Measurements from ENCODE around the gene PDLIM3.
A peak's percentile ranks its signal among the peaks of the same experiment; 100 is the strongest.
"Not testable (repeated sequence)": the region's sequence is repeated elsewhere in the genome, so short reads cannot be mapped to it uniquely, and the experiment has no call there.

PDLIM3 gene

GRCh38 chr4:185559251-185559914 lies 24.1 kb upstream of the PDLIM3 start:
- not testable (repeated sequence) for H3K4me3 ChIP-seq
- peak overlapping the region in 3 of 21 experiments; percentile 16 to 37 (median 26) for H3K27ac ChIP-seq

GRCh38 chr4:185554365-185555126 lies 19.2 kb upstream of the PDLIM3 start:
- Histone ChIP-seq H3K27ac (peak overlapping the region in 1 of 21 experiments; percentile 3), H3K4me3 (no peak overlapping the region)

- H3K27ac ChIP-seq, result no peak overlapping the region
These were observed 16.9 kb upstream of the PDLIM3 start for GRCh38 chr4:185552254-185552653.

GRCh38 chr4:185550933-185551332 lies 15.6 kb upstream of the PDLIM3 start:
- Histone ChIP-seq H3K27ac (no peak overlapping the region), H3K4me3 (no peak overlapping the region)

More at GRCh38 chr4:185552254-185552653, 16.9 kb upstream of the PDLIM3 start:
- H3K4me3 ChIP-seq, result no peak overlapping the region

- H3K27ac ChIP-seq, result no peak overlapping the region
These were observed 13.9 kb upstream of the PDLIM3 start for GRCh38 chr4:185549095-185549639.

GRCh38 chr4:185548587-185548986 lies 13.3 kb upstream of the PDLIM3 start:
- Histone ChIP-seq H3K4me3 (no peak overlapping the region), H3K27ac (no peak overlapping the region)

More at GRCh38 chr4:185549095-185549639, 13.9 kb upstream of the PDLIM3 start:
- no peak overlapping the region for H3K4me3 ChIP-seq

- Histone ChIP-seq H3K27ac (no peak overlapping the region), H3K4me3 (no peak overlapping the region)
These were observed 11.0 kb upstream of the PDLIM3 start for GRCh38 chr4:185546335-185546734.

- Histone ChIP-seq H3K4me3 (no peak overlapping the region), H3K27ac (no peak overlapping the region)
These were observed 7.5 kb upstream of the PDLIM3 start for GRCh38 chr4:185542626-185543315.

GRCh38 chr4:185541251-185541727 lies 6.0 kb upstream of the PDLIM3 start:
- Histone ChIP-seq H3K4me3 (no peak overlapping the region), H3K27ac (peak overlapping the region in 3 of 21 experiments; percentile 7 to 55 (median 39))

- Histone ChIP-seq H3K27ac (no peak overlapping the region), H3K4me3 (no peak overlapping the region)
These were observed 5.3 kb upstream of the PDLIM3 start for GRCh38 chr4:185540487-185541120.

GRCh38 chr4:185540040-185540439 lies 4.7 kb upstream of the PDLIM3 start:
- H3K27ac ChIP-seq, result no peak overlapping the region

GRCh38 chr4:185538806-185539205 lies 3.5 kb upstream of the PDLIM3 start:
- no peak overlapping the region for H3K27ac ChIP-seq

More at GRCh38 chr4:185540040-185540439, 4.7 kb upstream of the PDLIM3 start:
- H3K4me3 ChIP-seq, result no peak overlapping the region

GRCh38 chr4:185536411-185536709 lies 1.1 kb upstream of the PDLIM3 start:
- H3K27ac ChIP-seq, result peak overlapping the region in 1 of 21 experiments; percentile 80
- no peak overlapping the region for H3K4me3 ChIP-seq

More at GRCh38 chr4:185538806-185539205, 3.5 kb upstream of the PDLIM3 start:
- no peak overlapping the region for H3K4me3 ChIP-seq

GRCh38 chr4:185535612-185536410 lies 504 bp upstream of the PDLIM3 start:
- H3K27ac ChIP-seq, result peak overlapping the region in 8 of 21 experiments; percentile 36 to 85 (median 66)
- peak overlapping the region; percentile 16 to 51 (median 39) for H3K4me3 ChIP-seq

GRCh38 chr4:185534511-185534865 lies 819 bp downstream of the PDLIM3 start:
- Histone ChIP-seq H3K27ac (peak overlapping the region in 7 of 21 experiments; percentile 14 to 85 (median 72)), H3K4me3 (peak overlapping the region in 6 of 7 experiments; percentile 27 to 51 (median 45))

- Histone ChIP-seq H3K27ac (no peak overlapping the region), H3K4me3 (no peak overlapping the region)
These were observed 2.4 kb downstream of the PDLIM3 start for GRCh38 chr4:185532795-185533324.

GRCh38 chr4:185532293-185532692 lies 3.0 kb downstream of the PDLIM3 start:
- Histone ChIP-seq H3K27ac (no peak overlapping the region), H3K4me3 (no peak overlapping the region)

- not testable (repeated sequence) for H3K27ac ChIP-seq, H3K4me3 ChIP-seq
These were observed 3.7 kb downstream of the PDLIM3 start for GRCh38 chr4:185531654-185532053.

GRCh38 chr4:185529413-185529812 lies 5.9 kb downstream of the PDLIM3 start:
- no peak overlapping the region for H3K4me3 ChIP-seq
- H3K27ac ChIP-seq, result no peak overlapping the region

All from skin epidermis (tissue), 12 donors.